ENCODE results near the gene AKNA. TPM values are rescaled to one million over a fixed set of nuclear protein-coding genes. Genes with fewer than 3 reads are reported as not detected.

Gene AKNA
- total and polyA plus RNA-seq, 2 of the 8 experiments (the other 6 are each of a cell fraction or from before 2014, with no cell fraction given) = 21.0 to 27.4 TPM

GRCh38 chr9:114365194-114365593 is 22.6 kb downstream of the AKNA start (continued):
- TF ChIP-seq, protein P1, sequence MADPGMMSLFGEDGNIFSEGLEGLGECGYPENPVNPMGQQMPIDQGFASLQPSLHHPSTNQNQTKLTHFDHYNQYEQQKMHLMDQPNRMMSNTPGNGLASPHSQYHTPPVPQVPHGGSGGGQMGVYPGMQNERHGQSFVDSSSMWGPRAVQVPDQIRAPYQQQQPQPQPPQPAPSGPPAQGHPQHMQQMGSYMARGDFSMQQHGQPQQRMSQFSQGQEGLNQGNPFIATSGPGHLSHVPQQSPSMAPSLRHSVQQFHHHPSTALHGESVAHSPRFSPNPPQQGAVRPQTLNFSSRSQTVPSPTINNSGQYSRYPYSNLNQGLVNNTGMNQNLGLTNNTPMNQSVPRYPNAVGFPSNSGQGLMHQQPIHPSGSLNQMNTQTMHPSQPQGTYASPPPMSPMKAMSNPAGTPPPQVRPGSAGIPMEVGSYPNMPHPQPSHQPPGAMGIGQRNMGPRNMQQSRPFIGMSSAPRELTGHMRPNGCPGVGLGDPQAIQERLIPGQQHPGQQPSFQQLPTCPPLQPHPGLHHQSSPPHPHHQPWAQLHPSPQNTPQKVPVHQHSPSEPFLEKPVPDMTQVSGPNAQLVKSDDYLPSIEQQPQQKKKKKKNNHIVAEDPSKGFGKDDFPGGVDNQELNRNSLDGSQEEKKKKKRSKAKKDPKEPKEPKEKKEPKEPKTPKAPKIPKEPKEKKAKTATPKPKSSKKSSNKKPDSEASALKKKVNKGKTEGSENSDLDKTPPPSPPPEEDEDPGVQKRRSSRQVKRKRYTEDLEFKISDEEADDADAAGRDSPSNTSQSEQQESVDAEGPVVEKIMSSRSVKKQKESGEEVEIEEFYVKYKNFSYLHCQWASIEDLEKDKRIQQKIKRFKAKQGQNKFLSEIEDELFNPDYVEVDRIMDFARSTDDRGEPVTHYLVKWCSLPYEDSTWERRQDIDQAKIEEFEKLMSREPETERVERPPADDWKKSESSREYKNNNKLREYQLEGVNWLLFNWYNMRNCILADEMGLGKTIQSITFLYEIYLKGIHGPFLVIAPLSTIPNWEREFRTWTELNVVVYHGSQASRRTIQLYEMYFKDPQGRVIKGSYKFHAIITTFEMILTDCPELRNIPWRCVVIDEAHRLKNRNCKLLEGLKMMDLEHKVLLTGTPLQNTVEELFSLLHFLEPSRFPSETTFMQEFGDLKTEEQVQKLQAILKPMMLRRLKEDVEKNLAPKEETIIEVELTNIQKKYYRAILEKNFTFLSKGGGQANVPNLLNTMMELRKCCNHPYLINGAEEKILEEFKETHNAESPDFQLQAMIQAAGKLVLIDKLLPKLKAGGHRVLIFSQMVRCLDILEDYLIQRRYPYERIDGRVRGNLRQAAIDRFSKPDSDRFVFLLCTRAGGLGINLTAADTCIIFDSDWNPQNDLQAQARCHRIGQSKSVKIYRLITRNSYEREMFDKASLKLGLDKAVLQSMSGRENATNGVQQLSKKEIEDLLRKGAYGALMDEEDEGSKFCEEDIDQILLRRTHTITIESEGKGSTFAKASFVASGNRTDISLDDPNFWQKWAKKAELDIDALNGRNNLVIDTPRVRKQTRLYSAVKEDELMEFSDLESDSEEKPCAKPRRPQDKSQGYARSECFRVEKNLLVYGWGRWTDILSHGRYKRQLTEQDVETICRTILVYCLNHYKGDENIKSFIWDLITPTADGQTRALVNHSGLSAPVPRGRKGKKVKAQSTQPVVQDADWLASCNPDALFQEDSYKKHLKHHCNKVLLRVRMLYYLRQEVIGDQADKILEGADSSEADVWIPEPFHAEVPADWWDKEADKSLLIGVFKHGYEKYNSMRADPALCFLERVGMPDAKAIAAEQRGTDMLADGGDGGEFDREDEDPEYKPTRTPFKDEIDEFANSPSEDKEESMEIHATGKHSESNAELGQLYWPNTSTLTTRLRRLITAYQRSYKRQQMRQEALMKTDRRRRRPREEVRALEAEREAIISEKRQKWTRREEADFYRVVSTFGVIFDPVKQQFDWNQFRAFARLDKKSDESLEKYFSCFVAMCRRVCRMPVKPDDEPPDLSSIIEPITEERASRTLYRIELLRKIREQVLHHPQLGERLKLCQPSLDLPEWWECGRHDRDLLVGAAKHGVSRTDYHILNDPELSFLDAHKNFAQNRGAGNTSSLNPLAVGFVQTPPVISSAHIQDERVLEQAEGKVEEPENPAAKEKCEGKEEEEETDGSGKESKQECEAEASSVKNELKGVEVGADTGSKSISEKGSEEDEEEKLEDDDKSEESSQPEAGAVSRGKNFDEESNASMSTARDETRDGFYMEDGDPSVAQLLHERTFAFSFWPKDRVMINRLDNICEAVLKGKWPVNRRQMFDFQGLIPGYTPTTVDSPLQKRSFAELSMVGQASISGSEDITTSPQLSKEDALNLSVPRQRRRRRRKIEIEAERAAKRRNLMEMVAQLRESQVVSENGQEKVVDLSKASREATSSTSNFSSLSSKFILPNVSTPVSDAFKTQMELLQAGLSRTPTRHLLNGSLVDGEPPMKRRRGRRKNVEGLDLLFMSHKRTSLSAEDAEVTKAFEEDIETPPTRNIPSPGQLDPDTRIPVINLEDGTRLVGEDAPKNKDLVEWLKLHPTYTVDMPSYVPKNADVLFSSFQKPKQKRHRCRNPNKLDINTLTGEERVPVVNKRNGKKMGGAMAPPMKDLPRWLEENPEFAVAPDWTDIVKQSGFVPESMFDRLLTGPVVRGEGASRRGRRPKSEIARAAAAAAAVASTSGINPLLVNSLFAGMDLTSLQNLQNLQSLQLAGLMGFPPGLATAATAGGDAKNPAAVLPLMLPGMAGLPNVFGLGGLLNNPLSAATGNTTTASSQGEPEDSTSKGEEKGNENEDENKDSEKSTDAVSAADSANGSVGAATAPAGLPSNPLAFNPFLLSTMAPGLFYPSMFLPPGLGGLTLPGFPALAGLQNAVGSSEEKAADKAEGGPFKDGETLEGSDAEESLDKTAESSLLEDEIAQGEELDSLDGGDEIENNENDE (IDR thresholded peaks at IDR 0.05; ENCODE audit: insufficient replicate concordance, low read length) = no peak
- TF ChIP-seq SP1 (IDR thresholded peaks at IDR 0.05; ENCODE audit: low read depth, low read length) = no peak
- no peak for TF ChIP-seq ASH2L (IDR thresholded peaks at IDR 0.05; ENCODE audit: low read length)
- TF ChIP-seq SP4 (IDR thresholded peaks at IDR 0.05; ENCODE audit: low read length) = no peak
